ENCODE data around the gene NET1.

- TF ChIP-seq EZH2 (IDR thresholded peaks at IDR 0.05; ENCODE audit: insufficient read depth, poor library complexity, severe bottlenecking) (no peak), EZH2phosphoT487 (IDR thresholded peaks at IDR 0.05; ENCODE audit: insufficient read depth, low read depth) (no peak)
Observed at GRCh38 chr10:5434017-5434753, 21.8 kb downstream of the NET1 start.

Measured in GM23248 (cell line).